Middle frontal gyrus (tissue), 1 donor: ENCODE measurements around the gene DTX3L.

Source experiments
- DNase-seq: peaks from one replicate; pipeline ENCODE4 v3.0.0-alpha.2; 2015; ENCODE audit warnings: low spot score; ENCODE audit errors: extremely low spot score

The DTX3L gene

DNA sequence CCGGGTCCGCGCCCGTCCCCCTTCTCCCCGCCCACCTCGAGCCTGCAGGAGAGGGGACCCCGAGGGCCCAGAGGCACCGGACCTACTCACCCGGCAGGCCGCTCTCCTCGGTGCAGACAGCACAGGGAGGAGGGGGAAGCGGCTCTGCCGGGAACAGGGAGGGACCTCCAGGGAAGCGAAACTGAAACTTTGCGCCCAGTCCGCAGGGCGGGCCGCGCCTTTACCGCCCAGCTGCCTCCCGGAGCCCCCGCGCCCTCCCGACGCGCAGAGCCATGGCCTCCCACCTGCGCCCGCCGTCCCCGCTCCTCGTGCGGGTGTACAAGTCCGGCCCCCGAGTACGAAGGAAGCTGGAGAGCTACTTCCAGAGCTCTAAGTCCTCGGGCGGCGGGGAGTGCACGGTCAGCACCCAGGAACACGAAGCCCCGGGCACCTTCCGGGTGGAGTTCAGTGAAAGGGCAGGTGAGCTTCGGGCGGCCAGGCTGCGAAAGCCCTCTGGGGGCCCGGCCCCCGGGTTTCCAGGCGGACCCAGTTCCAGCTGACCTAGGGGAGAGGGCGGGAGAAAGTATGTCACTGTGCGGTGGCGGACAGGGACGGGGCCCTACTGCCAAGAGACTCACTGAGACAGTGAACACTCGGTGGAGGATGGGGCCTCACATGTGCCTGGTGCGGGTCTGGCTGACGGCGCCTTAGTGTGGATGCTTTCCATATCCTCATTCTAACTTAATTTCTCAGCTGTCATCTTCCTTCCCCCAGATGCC, at the start of gene DTX3L, which contains the start of gene PARP9:
DTX3L (plus strand) TSS at position 184 of the 758 bp plus-strand sequence; CDS start at position 273, 89 bp downstream.
PARP9 (minus strand) TSS at position 146 of the 758 bp plus-strand sequence. CDS start 4,680 bp downstream, outside the sequence.
- no peak for DNase-seq

GRCh38 chr3:122515020-122515468, 49.1 kb upstream of the DTX3L start:
- DNase-seq = no peak

- no peak for DNase-seq
These were observed 48.3 kb upstream of the DTX3L start for GRCh38 chr3:122515870-122516269.

- no peak for DNase-seq
These were observed 47.2 kb upstream of the DTX3L start for GRCh38 chr3:122516846-122517360.

- no peak for DNase-seq
These were observed 44.4 kb upstream of the DTX3L start for GRCh38 chr3:122519693-122520092.

GRCh38 chr3:122520861-122521260, 43.3 kb upstream of the DTX3L start:
- DNase-seq = no peak

DNA sequence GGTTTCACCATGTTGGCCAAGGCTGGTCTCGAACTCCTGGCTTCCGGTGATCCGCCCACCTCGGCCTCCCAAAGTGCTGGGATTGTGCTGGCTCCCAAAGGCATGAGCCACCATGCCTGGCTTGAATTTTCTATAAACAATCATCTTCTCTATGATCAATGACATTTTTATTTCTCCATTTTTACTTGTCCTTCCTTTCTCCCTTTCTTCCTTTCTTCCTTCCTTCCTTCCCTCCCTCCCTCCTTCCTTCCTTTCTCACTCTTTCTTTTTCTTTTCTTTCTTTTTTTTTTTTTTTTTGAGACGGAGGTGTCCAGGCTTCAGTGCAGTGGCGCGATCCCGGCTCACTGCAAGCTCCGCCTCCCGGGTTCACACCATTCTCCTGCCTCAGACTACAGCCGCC, 40.8 kb upstream of the DTX3L start:
- no peak for DNase-seq

GRCh38 chr3:122530164-122530563, 34.0 kb upstream of the DTX3L start:
- no peak for DNase-seq

DNA sequence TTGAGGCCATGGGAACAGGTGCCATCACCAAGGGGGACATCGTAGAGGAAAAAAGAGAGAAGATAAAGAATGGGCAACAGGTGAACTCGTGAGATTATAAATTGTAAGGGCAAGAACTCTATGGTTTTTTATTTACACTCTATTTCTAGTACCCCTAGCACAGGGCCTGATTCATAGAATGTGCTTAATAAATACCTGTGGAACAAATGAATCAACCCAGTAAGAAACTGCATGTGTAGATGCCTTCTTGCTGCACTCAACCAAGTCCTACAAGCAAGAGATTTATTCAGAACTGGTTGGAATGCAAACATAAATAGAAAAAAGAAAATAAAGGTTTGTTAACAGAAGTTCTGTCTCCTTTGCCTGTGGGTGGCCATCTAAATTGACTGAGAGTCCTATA, 30.7 kb upstream of the DTX3L start:
- DNase-seq = no peak

DNA sequence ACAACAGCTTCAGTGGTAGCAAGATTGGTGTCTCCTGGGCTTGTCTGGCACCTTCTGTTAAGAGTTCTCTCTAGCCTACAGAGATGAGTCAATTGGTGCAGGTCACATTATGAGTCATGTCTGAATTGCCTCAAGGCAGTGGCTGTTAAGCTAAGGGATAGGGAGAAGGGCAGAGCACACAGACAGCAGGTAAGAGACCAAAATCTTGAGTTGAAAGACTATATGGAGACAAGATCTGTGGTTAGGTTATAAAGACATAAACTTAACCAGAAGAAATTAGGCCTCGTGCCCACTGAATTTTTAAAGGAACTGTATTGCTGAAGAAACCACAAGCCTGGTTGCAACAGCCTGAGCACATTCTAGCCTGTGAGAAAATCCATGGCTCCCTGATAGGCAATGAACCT, 30.2 kb upstream of the DTX3L start:
- no peak for DNase-seq

DNA sequence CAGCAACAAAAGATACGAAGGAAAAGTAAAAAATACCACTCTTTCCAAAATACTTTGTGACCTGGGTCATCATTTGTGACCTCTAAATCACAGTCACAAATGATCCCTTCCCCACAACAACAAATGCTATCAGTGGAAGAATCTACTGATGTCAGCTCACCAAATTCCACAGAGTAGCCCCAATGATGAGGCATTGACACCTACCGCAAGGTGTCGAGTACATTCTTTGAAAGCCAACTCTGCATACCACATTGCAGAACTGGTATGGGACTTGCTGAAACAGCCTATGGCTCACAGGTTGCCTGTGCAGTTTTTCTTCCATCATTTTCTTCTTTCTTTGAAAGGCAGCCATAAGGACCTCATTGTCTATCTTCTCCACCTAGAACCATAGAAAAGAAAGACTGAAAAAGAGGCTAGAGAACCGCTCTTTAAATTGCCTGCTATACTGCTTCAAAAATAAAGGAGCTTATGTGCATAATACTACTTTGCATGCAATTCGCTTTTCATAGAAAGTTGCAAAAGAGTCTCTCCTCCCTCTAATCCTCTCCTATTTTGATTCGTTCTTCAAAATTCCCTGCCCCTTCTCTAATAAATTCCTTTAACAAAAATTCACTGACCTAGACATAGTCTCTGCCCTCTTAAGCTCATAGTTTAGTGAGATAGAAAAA, 28.0 kb upstream of the DTX3L start:
- no peak for DNase-seq

DNA sequence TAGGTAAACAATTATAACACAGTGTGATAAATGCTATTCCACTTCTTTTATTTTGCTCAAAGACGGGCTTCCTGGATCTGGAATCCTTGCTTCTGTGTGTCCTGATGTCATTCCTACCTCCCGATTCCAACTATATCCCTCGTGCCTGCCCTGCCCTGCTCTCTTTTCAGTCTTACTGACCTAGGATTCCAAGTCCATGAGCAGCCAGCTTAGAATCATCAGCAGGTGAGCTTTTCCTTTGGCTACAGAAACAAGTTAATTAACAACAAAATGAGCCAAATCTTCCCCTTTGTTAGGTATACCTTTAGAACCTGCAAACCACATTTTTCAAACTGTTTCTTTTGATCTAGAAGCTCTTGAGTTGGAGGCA, 27.5 kb upstream of the DTX3L start:
- DNase-seq = no peak

DNA sequence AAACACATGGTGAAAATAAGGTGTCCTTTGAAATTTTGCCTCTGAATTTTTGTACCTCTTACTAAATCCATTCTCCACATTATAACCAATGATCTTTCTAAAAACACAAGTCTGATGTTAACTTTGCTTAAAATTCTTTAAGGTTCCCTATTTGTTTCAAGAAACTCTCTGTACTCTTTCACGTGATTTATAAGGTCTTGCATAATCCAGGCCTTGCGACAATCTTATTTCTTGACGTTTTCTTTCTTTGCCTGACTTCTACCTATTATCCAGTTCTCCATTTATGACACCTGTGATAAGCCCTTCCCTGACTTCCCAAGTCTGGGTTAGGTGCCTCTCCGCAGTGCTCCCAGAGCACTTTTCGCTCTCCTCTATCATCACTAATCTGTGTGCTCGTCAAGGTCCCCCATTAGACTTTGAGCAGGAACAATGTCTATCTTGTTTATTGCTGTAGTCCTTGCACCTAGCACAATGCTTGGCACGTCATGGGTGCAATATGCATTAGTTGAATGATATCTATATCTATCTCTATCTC, 25.1 kb upstream of the DTX3L start:
- no peak for DNase-seq

GRCh38 chr3:122546151-122546550, 18.0 kb upstream of the DTX3L start:
- DNase-seq = no peak

GRCh38 chr3:122548076-122548475, 16.1 kb upstream of the DTX3L start:
- DNase-seq = no peak

GRCh38 chr3:122548619-122549018, 15.5 kb upstream of the DTX3L start:
- DNase-seq = no peak

DNA sequence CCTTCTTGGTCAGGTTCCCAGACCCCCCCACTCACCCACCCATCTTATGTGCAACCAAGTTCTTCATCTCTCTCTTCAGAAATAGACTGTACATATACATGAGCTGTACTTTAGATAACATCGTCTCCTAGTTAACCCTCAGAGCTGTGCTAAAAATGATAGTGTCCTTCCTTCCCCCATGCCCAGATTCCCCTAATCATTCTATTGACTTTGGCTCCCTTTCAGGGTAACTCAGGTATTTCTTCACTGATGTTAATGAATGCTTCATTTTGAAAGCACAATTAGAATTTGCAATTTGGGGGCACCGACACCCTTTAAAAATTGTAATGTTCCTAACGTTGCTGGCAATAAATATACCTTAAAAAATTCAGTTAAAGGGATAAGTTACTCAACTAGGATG, 11.0 kb upstream of the DTX3L start:
- DNase-seq = no peak

- no peak for DNase-seq
These were observed 8.7 kb upstream of the DTX3L start for GRCh38 chr3:122555275-122556071.

DNA sequence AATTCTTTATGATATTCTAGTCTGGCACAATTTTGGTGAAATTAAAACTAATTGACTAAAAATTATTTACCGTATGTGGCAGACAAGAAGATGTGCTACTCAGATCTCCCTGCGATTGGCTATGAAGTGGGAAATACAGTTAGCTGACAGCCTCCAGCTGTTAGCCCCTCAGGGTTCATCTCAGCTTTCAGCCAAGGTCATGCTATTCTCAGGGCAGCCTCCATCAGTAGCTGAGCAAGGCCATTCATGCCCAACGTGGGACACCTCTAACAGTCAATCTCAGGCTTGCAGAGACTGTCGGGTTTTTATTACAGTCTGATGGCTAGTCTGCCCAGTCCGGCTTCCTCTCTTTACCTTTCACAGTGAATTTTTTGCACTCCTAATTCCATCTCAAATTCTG, 6.8 kb upstream of the DTX3L start:
- DNase-seq = no peak

DNA sequence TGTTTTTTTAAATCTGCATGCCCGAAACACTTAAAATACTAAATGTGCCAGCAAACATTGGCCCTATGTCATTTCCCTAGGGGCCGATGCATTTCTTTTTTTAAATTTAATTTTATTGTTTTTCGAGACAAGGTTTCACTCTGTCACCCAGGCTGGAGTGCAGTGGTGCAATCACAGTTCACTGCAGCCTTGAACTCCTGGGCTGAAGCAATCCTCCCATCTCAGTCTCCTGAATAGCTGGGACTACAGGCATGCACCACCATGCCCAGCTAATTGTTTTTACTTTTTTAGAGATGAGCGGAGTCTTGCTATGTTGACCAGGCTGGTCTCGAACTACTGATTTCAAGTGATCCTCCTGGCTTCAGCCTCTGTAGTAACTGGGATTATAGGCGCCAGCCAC, 5.5 kb upstream of the DTX3L start:
- DNase-seq = no peak

GRCh38 chr3:122559906-122560305, 4.2 kb upstream of the DTX3L start:
- no peak for DNase-seq

GRCh38 chr3:122560680-122561079, 3.5 kb upstream of the DTX3L start:
- no peak for DNase-seq
